Endothelial cell of hepatic sinusoid (primary cell): ENCODE results near the gene FAM180B.

Experiments used
- in situ Hi-C: cut with HindIII; loops from 2 replicates; pipeline ENCODE4 v1.10.0; 2017; ENCODE audit warnings: low sequenced_read_pairs

FAM180B gene

DNA sequence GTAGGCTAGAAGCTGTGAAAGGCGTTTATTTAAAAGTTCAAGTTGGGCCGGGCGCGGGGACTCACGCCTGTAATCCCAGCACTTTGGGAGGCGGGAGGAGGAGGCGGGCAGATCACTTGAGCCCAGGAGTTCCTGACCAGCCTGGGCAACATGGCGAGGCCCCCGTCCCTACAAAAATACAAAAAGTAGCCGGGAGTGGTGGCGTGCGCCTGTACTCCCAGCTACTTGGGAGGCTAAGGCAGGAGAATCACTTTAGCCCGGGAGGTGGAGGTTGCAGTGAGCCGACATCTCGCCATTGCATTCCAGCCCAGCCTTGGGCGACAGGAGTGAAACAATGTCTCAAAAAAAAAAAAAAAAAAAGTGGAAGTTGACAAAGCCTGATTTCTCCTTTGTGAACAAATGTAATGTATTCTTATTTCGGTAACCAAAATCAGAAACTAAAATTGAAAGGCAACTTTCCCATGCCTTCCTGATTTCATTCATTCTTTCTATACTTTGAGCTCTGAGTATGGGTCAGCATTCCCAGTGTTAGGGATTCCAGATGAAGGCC is 20.3 kb upstream of the FAM180B start:
- in situ Hi-C loops, result no loop called here

- in situ Hi-C loops, result loop anchor here (10.0 kb wide), 1 partner anchor 55 kb away; no protein-coding TSS in a partner anchor
These were observed 16.8 kb upstream of the FAM180B start for GRCh38 chr11:47569646-47570045.

DNA sequence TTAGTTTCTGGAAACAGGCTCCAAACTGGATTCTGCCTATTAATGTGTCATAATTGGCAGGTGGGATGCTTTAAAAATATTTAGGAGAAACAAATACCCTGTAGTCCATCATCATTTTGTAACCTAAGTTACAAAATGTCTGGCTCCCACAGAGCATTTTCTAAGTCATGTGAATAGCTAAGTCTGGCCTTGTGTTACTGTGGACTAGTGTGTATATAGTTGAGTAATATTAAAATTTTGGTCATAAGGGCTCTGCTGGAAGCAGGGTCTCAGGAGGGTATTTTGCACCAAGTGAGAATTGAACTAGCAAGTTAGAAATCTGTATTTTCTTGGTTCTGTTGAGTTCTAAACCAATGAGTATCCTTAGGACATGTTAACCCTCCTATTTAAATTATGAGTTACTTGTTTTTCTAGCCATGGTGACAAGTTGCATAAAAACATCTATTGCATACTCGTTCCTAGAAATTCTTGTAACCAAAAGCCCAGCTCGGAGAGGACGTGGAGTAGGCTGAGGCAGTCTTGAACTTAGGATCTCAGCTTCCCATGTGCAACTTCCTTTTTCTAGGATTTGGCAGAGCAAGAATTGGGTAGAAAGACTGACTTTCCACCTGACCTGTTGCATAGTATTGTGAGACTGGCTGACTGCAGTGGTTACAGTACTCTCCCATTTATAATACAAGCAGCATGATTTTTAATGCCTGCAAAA is 15.7 kb upstream of the FAM180B start:
- in situ Hi-C loops, result loop anchor here (10.0 kb wide), 1 partner anchor 54 kb away; no protein-coding TSS in a partner anchor

DNA sequence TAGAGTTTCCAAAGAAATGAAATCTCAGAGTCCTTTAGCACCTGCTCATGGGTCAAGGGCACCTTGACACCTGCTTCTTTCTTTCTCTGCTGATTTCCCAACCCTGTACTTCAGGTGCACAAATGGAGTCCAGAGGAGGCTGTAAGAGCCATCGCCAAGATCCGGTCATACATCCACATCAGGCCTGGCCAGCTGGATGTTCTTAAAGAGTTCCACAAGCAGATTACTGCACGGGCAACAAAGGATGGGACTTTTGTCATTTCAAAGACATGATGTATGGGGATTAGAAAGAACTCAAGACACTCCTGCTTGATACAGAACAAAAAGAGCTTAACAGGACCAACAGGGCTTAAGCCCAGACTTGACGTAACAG is 15.1 kb upstream of the FAM180B start:
- in situ Hi-C loops, result loop anchor here (10.0 kb wide), 1 partner anchor 53 kb away; no protein-coding TSS in a partner anchor

GRCh38 chr11:47571895-47572294 is 14.6 kb upstream of the FAM180B start:
- in situ Hi-C loops, result loop anchor here (10.0 kb wide), 1 partner anchor 53 kb away; no protein-coding TSS in a partner anchor

GRCh38 chr11:47572715-47573255 is 13.7 kb upstream of the FAM180B start:
- in situ Hi-C loops, result loop anchor here (10.0 kb wide), 1 partner anchor 52 kb away; no protein-coding TSS in a partner anchor

DNA sequence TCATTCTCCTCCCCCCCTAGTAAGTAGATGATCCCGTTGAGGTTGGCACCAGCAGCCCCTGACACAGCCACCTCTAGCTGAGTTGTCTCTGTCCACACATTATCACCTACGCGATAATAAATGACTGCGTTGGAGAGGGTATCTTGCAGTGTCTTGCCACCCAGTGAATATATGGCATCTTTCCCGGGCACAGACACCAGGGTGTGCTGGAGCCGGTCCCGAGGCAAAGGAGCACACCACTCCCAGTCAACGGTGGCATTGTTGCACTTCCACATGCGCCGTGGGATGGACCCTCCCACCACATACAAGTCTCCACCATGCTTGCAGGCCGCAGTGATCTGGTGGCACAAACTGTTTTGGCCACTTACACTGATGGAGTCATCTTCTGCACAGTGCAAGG is 13.2 kb upstream of the FAM180B start:
- in situ Hi-C loops, result loop anchor here (10.0 kb wide), 1 partner anchor 51 kb away; no protein-coding TSS in a partner anchor

DNA sequence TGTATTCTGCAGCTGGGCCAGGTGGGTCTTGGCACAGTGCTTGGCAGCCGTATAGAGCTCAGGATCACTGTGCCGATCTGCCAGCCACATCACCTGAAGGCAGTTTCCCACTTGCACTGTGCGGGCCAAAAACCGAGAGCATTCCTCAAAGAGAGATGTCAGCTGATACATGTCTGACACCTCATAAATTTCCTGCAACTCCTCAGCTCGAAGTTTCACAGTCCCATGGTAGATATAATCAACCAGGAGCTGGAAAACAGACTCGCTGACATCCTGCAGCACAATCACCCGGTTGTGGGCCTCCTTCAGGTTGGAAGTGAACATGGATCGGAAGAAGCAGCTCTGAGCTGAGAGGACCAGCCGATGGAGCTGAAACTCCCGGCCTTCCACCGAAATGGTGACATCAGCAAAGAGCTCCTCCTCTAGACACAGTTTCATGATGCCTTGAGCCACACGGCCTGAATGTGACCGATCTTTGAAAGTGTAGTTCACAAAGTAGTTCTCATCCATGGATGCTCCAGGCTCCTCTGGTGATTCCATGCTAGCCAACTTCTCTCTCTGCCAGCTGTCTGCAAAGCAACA is 8.9 kb upstream of the FAM180B start:
- in situ Hi-C loops, result loop anchor here (5.0 to 10.0 kb wide), 2 partner anchors 35 to 47 kb away; no protein-coding TSS in a partner anchor

DNA sequence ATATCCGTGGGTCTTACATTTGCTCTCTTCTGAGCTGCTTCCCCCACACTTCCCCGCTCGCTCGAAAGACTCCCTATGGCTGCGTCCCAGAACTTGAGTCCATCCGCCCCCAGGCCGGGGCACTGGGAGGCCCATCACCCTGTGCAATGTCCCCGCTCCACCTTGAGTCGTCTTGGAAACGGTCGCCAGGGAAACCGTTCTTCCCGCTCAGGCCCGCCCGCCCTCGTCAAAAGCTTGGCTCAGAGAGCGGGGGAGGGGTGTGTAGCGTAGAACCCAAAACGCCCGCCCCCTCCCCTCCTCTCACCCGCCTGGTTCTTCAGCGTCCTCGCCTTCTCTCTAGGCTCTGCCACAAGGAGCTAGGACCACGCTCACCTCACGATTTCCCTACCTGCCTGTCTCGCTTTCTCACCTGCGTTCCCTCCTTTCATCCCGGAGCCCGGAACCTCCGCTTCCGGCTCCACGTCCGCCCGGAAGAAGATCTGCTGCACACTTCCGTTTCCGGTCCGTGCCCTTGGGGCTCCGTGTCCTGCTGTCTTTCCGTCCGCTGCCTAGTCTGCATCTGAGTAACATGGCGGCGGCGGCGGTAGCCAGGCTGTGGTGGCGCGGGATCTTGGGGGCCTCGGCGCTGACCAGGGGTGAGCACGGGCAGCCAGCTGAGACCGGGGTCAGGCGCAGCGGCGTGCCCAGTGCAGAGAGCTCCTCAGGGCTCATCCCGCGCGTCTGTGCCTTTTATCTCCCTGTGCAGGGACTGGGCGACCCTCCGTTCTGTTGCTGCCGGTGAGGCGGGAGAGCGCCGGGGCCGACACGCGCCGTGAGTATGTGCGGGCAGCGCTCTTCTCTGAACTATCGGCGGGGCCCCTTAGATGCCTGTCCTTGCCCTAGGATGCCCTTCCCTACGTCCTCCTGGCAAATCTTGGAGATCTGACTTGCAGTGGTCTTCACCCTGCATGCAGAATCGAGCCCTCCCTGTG is 7.7 kb upstream of the FAM180B start, which contains the start of the genes KBTBD4 and NDUFS3:
Gene KBTBD4 (minus strand): TSS at position 447 of the 971 bp plus-strand sequence. CDS start 19 bp downstream, at position 428.
Gene NDUFS3 (plus strand): TSS at position 551 of the 971 bp plus-strand sequence. CDS start 18 bp downstream, at position 569.
- in situ Hi-C loops, result loop anchor here (5.0 to 10.0 kb wide), 2 partner anchors 37 to 46 kb away; no protein-coding TSS in a partner anchor

GRCh38 chr11:47583844-47584243 is 2.6 kb upstream of the FAM180B start:
- in situ Hi-C loops, result no loop called here

- in situ Hi-C loops, result no loop called here
These were observed 700 bp downstream of the FAM180B start for GRCh38 chr11:47587039-47587716.

- in situ Hi-C loops, result no loop called here
These were observed 1.3 kb downstream of the FAM180B start for GRCh38 chr11:47587723-47588326.

DNA sequence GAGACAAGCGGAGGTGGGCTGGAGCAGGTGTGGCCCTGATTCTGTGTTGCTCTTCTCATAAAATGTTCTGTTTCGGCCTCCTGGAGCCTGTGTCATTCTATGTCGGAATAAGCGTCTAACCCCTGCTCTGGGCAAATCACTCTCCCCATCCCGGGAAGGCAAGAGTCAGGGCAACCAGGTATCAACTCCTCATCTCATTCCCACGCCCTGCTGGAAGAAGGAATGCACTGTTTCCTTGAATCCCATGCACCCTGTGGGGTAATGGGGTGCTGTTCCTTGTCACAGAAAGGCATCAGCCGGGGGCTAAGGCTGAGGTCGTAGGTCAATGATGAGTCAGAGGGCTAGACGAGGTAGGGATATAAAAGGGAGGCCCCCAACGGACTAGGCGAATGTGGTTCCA is 2.6 kb downstream of the FAM180B start:
- in situ Hi-C loops, result no loop called here

- in situ Hi-C loops, result no loop called here
These were observed 3.1 kb downstream of the FAM180B start for GRCh38 chr11:47589584-47589976.

DNA sequence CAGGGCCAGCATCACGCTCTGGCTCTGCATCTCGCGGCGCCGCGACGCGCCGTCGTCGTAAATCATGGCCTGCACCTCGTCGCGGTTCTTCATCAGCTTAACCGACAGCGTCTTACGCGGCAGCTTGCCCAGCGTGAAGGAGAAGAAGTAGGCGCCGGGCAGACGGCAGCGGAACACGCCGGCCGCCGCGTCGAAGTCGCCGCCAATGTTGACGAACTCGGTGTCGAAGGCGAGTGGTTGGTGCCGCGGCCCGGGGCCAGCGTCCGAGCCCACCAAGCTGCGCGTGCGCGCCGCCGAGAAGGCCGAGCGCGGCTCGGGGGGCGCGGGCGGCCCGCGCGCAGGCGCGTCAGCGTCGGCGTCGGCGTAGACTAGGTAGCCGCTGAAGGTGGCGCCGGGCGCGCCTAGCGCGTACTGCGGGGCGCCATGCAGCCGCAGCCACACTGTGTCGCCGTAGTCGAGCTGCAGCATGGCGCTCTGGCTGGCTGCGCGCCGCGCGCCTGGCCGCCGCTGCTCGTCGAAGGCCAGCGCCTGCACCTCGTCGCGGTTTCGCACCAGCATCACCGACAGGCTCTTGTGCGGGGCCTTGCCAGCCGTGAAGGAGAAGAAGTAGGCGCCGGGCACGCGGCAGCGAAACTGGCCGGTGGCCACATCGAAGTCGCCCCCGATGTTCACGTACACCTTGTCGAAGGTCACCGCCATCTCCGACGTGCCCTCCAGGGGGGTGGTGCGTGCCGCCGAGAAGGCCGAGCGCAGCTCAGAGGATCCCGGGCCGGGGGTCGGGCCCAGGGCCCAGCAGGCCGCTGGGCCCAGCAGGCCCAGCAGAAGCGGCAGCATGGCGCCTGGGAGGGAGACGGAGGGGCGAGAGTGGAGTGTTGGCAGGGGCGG is 3.7 kb downstream of the FAM180B start:
- in situ Hi-C loops, result no loop called here

- in situ Hi-C loops, result no loop called here
These were observed 5.3 kb downstream of the FAM180B start for GRCh38 chr11:47591764-47592163.

GRCh38 chr11:47592251-47592650 is 5.8 kb downstream of the FAM180B start:
- in situ Hi-C loops, result no loop called here

GRCh38 chr11:47592970-47593369 is 6.5 kb downstream of the FAM180B start:
- in situ Hi-C loops, result no loop called here
